ENCODE measurements around the gene LBX2.
"Not testable (repeated sequence)": the region's sequence is repeated elsewhere in the genome, so short reads cannot be mapped to it uniquely, and the experiment has no call there.

Gene LBX2

GRCh38 chr2:74471332-74472065 is 27.9 kb downstream of the LBX2 start:
- no peaks in the 10 kb centered on the region for H3K27me3 Mint-ChIP-seq
- no peaks in the 10 kb centered on the region for H3K9me3 Mint-ChIP-seq

DNA sequence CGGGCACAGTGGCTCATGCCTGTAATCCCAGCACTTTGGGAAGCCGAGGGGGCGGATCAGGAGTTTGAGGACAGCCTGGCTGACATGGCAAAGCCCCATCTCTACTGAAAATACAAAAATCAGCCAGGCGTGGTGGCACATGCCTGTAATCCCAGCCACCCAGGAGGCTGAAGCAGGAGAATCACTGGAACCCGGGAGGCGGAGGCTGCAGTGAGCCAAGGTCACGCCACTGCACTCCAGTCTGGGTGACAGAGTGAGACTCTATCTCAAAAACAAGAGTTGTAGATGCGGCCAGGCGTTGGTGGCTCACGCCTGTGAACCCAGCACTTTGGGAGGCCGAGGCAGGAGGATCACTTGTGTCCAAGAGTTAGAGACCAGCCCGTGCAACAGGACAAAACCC is 28.7 kb downstream of the LBX2 start:
- Mint-ChIP-seq H3K27ac (peak overlapping the region; percentile 68), H3K4me3 (peak overlapping the region; percentile 61), H3K4me1 (peaks cover 31% of the 10 kb centered on the region), H3K36me3 (ENCODE audit: low read depth) (peaks cover 11% of the 10 kb centered on the region)
- not testable (repeated sequence) for ATAC-seq, H3K27me3 Mint-ChIP-seq, DNase-seq, H3K9me3 Mint-ChIP-seq

More at GRCh38 chr2:74471332-74472065, 27.9 kb downstream of the LBX2 start:
- peaks cover 11% of the 10 kb centered on the region for H3K36me3 Mint-ChIP-seq (ENCODE audit: low read depth)
- no peak for DNase-seq
- peak overlapping the region; percentile 98 for H3K4me3 Mint-ChIP-seq
- H3K4me1 Mint-ChIP-seq, result peaks cover 27% of the 10 kb centered on the region
- peak overlapping the region; percentile 97 for H3K27ac Mint-ChIP-seq
- no peak for ATAC-seq

GRCh38 chr2:74464406-74464805 is 35.0 kb downstream of the LBX2 start:
- Mint-ChIP-seq H3K27ac (peak overlapping the region; percentile 78), H3K27me3 (no peaks in the 10 kb centered on the region), H3K9me3 (no peaks in the 10 kb centered on the region), H3K4me1 (peaks cover 28% of the 10 kb centered on the region), H3K4me3 (peak overlapping the region; percentile 99), H3K36me3 (ENCODE audit: low read depth) (peaks cover 9% of the 10 kb centered on the region)
- no peak for DNase-seq
- ATAC-seq, result no peak

DNA sequence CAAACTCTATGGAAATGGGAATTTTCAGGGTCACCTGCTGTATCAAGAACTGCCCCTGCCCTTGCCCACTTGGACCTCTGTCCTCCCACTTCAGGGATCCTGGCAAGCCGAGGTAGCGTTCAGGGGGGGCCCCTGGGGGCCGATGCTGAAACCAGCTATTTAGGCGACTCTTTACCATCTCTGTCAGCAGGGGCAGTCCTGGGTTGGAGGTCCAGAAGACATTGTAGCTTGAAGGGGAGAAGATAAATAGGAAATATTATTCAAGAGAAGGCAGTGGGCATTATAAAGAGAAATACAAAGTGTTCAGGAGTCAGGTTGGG is 36.7 kb downstream of the LBX2 start:
- Mint-ChIP-seq H3K9me3 (no peaks in the 10 kb centered on the region), H3K4me3 (peak overlapping the region; percentile 99), H3K36me3 (ENCODE audit: low read depth) (peaks cover 12% of the 10 kb centered on the region), H3K4me1 (peaks cover 44% of the 10 kb centered on the region), H3K27me3 (peaks cover 2% of the 10 kb centered on the region), H3K27ac (peak overlapping the region; percentile 62)
- ATAC-seq (no peak), DNase-seq (no peak)

- DNase-seq (no peak), ATAC-seq (no peak)
- Mint-ChIP-seq H3K36me3 (ENCODE audit: low read depth) (peaks cover 13% of the 10 kb centered on the region), H3K27ac (peak overlapping the region; percentile 62), H3K4me1 (peaks cover 45% of the 10 kb centered on the region), H3K9me3 (no peaks in the 10 kb centered on the region), H3K27me3 (peaks cover 2% of the 10 kb centered on the region), H3K4me3 (no peak overlapping the region)
Measured at GRCh38 chr2:74462054-74462785, 37.2 kb downstream of the LBX2 start.

DNA sequence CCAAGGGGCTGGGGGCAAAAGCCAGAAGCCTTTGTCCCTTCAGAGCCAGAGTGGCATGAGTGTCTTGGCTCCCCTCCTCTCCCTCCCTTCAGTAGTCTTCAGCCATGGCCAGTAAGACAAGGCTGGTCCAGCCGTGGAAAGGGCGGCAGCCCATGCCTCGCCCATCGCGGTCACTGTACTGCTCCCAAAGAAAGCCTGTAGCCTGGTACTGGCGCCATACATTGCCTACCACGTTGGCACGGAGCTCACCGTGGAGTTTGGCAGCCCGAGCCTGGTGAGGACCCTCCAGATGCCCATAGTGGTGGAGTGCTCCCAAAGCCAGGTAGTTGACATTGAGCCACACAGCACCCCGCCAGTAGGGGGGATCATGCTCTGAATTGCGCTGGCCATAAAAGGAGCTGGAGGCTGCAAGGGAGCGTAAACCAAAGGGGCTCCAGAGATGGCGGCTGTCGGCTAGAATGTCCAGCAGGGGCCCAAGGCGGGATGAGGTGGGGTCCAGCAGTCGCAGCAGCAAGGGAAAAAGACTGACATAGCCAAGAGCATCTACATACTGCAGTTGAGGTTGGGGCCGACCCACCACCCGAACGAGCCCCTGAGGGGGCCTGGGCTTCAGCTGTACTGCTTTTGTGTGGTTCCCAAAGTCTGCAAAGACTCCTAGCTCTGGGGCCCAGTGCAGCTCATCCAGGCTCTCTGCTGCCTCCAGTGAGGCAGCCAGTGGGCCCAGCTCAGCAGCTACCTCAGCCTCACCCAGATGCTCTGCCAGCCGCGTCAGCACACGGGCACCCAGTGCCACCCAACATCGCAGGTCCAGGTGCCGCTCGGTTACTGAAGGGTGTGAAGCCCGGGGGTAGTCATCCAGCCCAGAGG is 38.0 kb downstream of the LBX2 start:
- Mint-ChIP-seq H3K4me3 (no peak overlapping the region), H3K9me3 (no peaks in the 10 kb centered on the region), H3K4me1 (peaks cover 53% of the 10 kb centered on the region), H3K27ac (no peak overlapping the region), H3K36me3 (ENCODE audit: low read depth) (peaks cover 20% of the 10 kb centered on the region), H3K27me3 (peaks cover 2% of the 10 kb centered on the region)
- ATAC-seq (no peak), DNase-seq (no peak)

DNA sequence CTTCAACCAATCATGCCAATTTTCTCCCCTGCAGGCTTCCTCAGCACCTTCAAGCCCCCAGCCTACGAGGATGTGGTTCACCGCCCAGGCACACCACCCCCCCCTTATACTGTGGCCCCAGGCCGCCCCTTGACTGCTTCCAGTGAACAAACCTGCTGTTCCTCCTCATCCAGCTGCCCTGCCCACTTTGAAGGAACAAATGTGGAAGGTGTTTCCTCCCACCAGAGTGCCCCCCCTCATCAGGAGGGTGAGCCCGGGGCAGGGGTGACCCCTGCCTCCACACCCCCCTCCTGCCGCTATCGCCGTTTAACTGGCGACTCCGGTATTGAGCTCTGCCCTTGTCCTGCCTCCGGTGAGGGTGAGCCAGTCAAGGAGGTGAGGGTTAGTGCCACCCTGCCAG is 39.2 kb downstream of the LBX2 start:
- H3K27me3 Mint-ChIP-seq, DNase-seq, ATAC-seq, H3K9me3 Mint-ChIP-seq, H3K27ac Mint-ChIP-seq: not testable (repeated sequence)
- peak overlapping the region; percentile 98 for H3K4me3 Mint-ChIP-seq
- peaks cover 23% of the 10 kb centered on the region for H3K36me3 Mint-ChIP-seq (ENCODE audit: low read depth)
- H3K4me1 Mint-ChIP-seq, result peaks cover 60% of the 10 kb centered on the region

DNA sequence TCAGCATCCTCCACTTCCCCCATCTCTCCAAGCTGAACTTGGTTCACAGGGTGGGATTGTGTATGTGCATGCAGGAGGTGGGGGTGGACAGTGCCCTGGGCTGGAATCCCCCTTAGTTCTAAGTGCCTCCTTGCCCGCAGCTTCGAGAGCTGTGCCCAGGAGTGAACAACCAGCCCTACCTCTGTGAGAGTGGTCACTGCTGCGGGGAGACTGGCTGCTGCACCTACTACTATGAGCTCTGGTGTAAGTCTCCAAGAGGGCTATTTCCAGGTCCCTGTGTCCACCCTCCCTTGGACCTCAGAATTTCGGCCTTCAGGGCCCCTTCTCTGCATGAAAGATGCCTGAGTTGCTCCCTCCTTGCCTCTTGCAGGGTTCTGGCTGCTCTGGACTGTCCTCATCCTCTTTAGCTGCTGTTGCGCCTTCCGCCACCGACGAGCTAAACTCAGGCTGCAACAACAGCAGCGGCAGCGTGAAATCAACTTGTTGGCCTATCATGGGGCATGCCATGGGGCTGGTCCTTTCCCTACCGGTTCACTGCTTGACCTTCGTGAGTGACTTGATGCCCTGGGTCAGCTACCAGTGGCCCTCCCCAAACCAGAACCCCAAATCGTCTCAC is 39.8 kb downstream of the LBX2 start:
- Mint-ChIP-seq H3K4me1 (peaks cover 65% of the 10 kb centered on the region), H3K27ac (peak overlapping the region; percentile 63), H3K36me3 (ENCODE audit: low read depth) (peaks cover 25% of the 10 kb centered on the region), H3K4me3 (peak overlapping the region; percentile 98)
- not testable (repeated sequence) for ATAC-seq, H3K9me3 Mint-ChIP-seq, DNase-seq, H3K27me3 Mint-ChIP-seq

DNA sequence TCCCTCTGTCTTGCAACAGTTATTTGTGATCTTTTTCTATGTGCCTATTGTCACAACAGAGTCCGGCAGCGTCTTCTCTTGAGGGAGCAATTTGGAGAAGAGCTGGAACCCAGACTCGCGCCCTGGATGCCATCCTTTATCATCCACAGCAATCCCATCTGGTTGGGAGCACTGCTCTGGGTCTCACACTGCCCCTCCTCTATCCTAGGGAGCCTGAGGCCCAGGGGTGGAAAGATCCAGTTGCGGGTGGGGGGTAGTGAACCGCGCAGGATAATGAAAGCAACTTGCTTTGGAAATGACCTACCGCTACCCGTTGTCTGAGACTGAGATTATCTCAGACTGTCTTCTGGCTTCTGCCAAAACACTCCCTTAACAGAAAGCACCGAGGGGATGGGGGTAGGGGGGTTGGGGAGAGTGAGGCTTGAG is 40.5 kb downstream of the LBX2 start:
- DNase-seq, result no peak
- ATAC-seq, result no peak
- peaks cover 2% of the 10 kb centered on the region for H3K27me3 Mint-ChIP-seq
- peaks cover 67% of the 10 kb centered on the region for H3K4me1 Mint-ChIP-seq
- no peaks in the 10 kb centered on the region for H3K9me3 Mint-ChIP-seq
- peaks cover 22% of the 10 kb centered on the region for H3K36me3 Mint-ChIP-seq (ENCODE audit: low read depth)
- peak overlapping the region; percentile 97 for H3K27ac Mint-ChIP-seq
- peak overlapping the region; percentile 98 for H3K4me3 Mint-ChIP-seq

DNA sequence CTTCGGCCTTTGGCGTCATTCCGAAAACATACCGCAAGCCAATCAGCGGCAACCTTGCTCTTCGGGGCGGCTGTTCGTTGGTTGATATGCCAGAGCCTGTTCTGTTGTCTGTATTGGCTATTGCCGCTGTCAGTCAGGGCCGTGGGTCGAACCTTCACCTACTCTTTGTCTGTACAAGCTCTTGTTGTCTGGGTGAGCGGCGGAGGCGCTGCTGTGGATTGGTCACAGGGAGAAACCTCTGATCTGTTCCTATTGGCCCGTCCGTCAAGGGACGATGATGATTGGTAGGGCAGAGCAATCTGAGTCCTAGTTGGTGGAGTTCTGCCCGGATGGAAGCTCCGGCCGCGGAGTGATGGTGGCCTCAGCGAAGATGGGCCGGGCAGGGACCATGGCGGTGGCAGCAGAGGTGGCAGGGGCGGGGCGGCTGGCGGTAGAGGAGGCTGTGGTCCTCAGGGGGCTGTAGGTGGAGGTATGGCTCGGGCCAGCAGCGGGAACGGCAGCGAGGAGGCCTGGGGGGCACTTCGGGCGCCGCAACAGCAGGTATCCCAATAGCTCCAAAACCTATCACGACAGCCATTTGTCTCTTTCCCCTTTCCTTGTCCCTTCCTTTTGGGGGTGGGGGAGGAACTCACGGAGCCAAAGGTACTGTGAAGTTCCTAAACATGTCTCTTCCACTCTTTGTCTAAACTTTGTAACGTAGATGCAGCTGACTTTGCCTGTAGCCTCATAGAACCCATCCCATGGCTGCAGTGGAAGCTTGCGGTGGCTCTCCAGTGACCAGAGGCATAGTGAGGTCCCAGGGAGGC is 41.1 kb downstream of the LBX2 start, which contains the start of gene WBP1:
TSS of gene WBP1 (plus strand) at position 307 of the 806 bp plus-strand sequence. CDS start at position 472, 165 bp downstream.
- H3K27ac Mint-ChIP-seq, result peak within 1 kb of the TSS; percentile 97
- H3K4me3 Mint-ChIP-seq, result peak within 1 kb of the TSS; percentile 98
- H3K36me3 Mint-ChIP-seq (ENCODE audit: low read depth), result peaks cover 21% of the 10 kb centered on the region
- no peaks in the 10 kb centered on the region for H3K9me3 Mint-ChIP-seq
- DNase-seq (peak; percentile 98), ATAC-seq (peak; percentile 89)
- H3K27me3 Mint-ChIP-seq, result peaks cover 2% of the 10 kb centered on the region
- peaks cover 62% of the 10 kb centered on the region for H3K4me1 Mint-ChIP-seq

- Mint-ChIP-seq H3K9me3 (no peaks in the 10 kb centered on the region), H3K36me3 (ENCODE audit: low read depth) (peaks cover 20% of the 10 kb centered on the region), H3K4me3 (peak overlapping the region; percentile 98), H3K4me1 (peaks cover 61% of the 10 kb centered on the region), H3K27ac (peak overlapping the region; percentile 97), H3K27me3 (peaks cover 2% of the 10 kb centered on the region)
- DNase-seq, result peak; percentile 87
- ATAC-seq, result peak; percentile 41
Measured at GRCh38 chr2:74457549-74458131, 41.8 kb downstream of the LBX2 start.

DNA sequence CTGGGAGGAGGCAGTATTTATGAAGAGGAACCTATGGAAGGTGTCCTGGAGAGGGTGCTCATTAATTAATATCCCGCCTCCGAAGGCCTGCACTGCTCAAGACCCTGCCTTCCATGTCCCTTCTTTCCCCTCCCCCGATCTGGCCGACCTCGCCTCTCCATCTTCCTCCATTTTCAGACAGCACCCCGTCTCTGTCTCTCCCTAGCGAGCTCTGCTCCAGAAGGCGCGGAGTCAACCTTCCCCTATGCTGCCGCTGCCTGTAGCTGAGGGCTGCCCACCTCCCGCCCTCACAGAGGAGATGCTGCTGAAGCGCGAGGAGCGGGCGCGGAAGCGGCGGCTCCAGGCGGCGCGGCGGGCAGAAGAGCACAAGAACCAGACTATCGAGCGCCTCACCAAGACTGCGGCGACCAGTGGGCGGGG is 42.3 kb downstream of the LBX2 start:
- Mint-ChIP-seq H3K4me1 (peaks cover 65% of the 10 kb centered on the region), H3K27me3 (peaks cover 2% of the 10 kb centered on the region), H3K9me3 (no peaks in the 10 kb centered on the region), H3K36me3 (ENCODE audit: low read depth) (peaks cover 17% of the 10 kb centered on the region), H3K27ac (peak overlapping the region; percentile 97), H3K4me3 (peak overlapping the region; percentile 98)
- DNase-seq (no peak), ATAC-seq (no peak)

Measured in activated naive CD8-positive, alpha-beta T cell treated with anti-CD3 and anti-CD28 coated beads, Interleukin-2, amount 50 U/mL, for 24 hours (primary cell).